Measurements from ENCODE around the gene SLC25A21.

Gene SLC25A21

GRCh38 chr14:37133284-37133913 lies 39.0 kb downstream of the SLC25A21 start:
- in situ Hi-C loops (cut with HindIII; ENCODE audit: low sequenced_read_pairs): no loop called here
- H3K4me3 ChIP-seq (ENCODE audit: low read depth, low read length): no peak overlapping the region
- TF ChIP-seq CTCF (IDR thresholded peaks at IDR 0.05; ENCODE audit: low read depth, low read length): no peak
- no peak for DNase-seq (ENCODE audit: low read depth, low spot score)

GRCh38 chr14:37131205-37131604 lies 41.2 kb downstream of the SLC25A21 start:
- DNase-seq (ENCODE audit: low read depth, low spot score): no peak
- in situ Hi-C loops (cut with HindIII; ENCODE audit: low sequenced_read_pairs): no loop called here
- TF ChIP-seq CTCF (IDR thresholded peaks at IDR 0.05; ENCODE audit: low read depth, low read length): no peak
- no peak overlapping the region for H3K4me3 ChIP-seq (ENCODE audit: low read depth, low read length)

DNA sequence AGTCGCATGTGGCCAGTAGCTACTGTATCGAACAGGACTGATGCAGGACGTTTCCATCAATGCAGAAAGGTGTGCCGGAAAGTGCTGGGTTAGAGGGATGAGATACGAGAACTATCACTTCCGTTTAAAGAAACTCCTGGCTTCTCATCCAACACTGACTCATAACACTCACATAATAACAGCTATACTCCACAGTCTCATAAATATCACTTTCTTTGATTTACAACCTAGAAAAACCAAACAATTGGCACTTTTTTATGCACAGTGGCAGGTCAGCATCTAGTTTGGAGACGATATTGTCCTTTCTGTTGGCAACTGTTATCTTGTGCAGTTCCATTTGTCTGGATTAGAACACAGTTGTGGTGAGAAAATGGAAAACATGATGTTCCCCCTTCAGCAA lies 43.4 kb downstream of the SLC25A21 start:
- in situ Hi-C loops (cut with HindIII; ENCODE audit: low sequenced_read_pairs): no loop called here
- TF ChIP-seq CTCF (IDR thresholded peaks at IDR 0.05; ENCODE audit: low read depth, low read length): no peak
- no peak for DNase-seq (ENCODE audit: low read depth, low spot score)

GRCh38 chr14:37124614-37125013 lies 47.8 kb downstream of the SLC25A21 start:
- TF ChIP-seq CTCF (IDR thresholded peaks at IDR 0.05; ENCODE audit: low read depth, low read length): peak; percentile 5
- no peak for DNase-seq (ENCODE audit: low read depth, low spot score)
- in situ Hi-C loops (cut with HindIII; ENCODE audit: low sequenced_read_pairs): no loop called here
- no peak overlapping the region for H3K4me3 ChIP-seq (ENCODE audit: low read depth, low read length)

More for the DNA sequence above, 43.4 kb downstream of the SLC25A21 start:
- H3K4me3 ChIP-seq (ENCODE audit: low read depth, low read length): no peak overlapping the region

- no peak for DNase-seq (ENCODE audit: low read depth, low spot score)
- in situ Hi-C loops (cut with HindIII; ENCODE audit: low sequenced_read_pairs): no loop called here
- TF ChIP-seq CTCF (IDR thresholded peaks at IDR 0.05; ENCODE audit: low read depth, low read length): no peak
Observed at GRCh38 chr14:37122919-37123639, 49.3 kb downstream of the SLC25A21 start.

GRCh38 chr14:37122288-37122687 lies 50.1 kb downstream of the SLC25A21 start:
- in situ Hi-C loops (cut with HindIII; ENCODE audit: low sequenced_read_pairs): no loop called here
- TF ChIP-seq CTCF (IDR thresholded peaks at IDR 0.05; ENCODE audit: low read depth, low read length): no peak
- H3K4me3 ChIP-seq (ENCODE audit: low read depth, low read length): no peak overlapping the region
- DNase-seq (ENCODE audit: low read depth, low spot score): peak; percentile 86

More at GRCh38 chr14:37122919-37123639, 49.3 kb downstream of the SLC25A21 start:
- H3K4me3 ChIP-seq (ENCODE audit: low read depth, low read length): no peak overlapping the region
